Activated B cell treated with CpG ODN at 0.5 μM for 24 hours (primary cell): ENCODE results near the gene HRH2. TPM values are rescaled to one million over a fixed set of nuclear protein-coding genes. Genes with fewer than 3 reads are reported as not detected.

Source experiments
- ATAC-seq: fragments of 200-7000 bp; cut with Tn5 transposase; one replicate; pipeline ENCODE4 v1.10.0; 2021; ENCODE audit warnings: low read depth, mild to moderate bottlenecking, moderate library complexity
- CTCF ChIA-PET: fragments of 350-600 bp; sonication (Branson Sonifier 250); formaldehyde crosslinking; loops from one replicate; lab custom pipeline; 2021; ENCODE audit warnings: antibody characterized with exemption; lab: Charles Lee
- POLR2A ChIA-PET: fragments of 350-600 bp; sonication (Branson Sonifier 250); formaldehyde crosslinking; loops from one replicate; lab custom pipeline; 2021; ENCODE audit warnings: antibody characterized with exemption; lab: Charles Lee
- DNase-seq: peaks from one replicate; pipeline ENCODE4 v3.0.0; 2022
- H3K27ac Mint-ChIP-seq: one replicate; pipeline ENCODE4 v1.8.0; 2020; ENCODE audit warnings: mixed read lengths
- H3K27me3 Mint-ChIP-seq: one replicate; pipeline ENCODE4 v1.8.0; 2021; ENCODE audit warnings: mixed read lengths
- H3K36me3 Mint-ChIP-seq: one replicate; pipeline ENCODE4 v1.8.0; 2021; ENCODE audit warnings: low read depth, mixed read lengths
- H3K4me1 Mint-ChIP-seq: one replicate; pipeline ENCODE4 v1.8.0; 2021; ENCODE audit warnings: mixed read lengths
- H3K4me3 Mint-ChIP-seq: one replicate; pipeline ENCODE4 v1.8.0; 2020; ENCODE audit warnings: mild to moderate bottlenecking, mixed read lengths
- H3K9me3 Mint-ChIP-seq: one replicate; pipeline ENCODE4 v1.8.0; 2020; ENCODE audit warnings: mixed read lengths
- intact Hi-C: fragments of 100-400 bp; cut with micrococcal nuclease; formaldehyde crosslinking; loops from one replicate; pipeline ENCODE4 v1.15.1; 2024
- total RNA-seq: library from RNA; stranded (reverse); gene quantifications from 2 replicates; pipeline ENCODE4 v1.2.3, GENCODE V29; 2022
- TF ChIP-seq, protein P1 (sequence below): fragments of 200-600 bp; IDR thresholded peaks from one replicate; pipeline ENCODE4 v1.8.0; 2022; ENCODE audit warnings: antibody characterized with exemption, mild to moderate bottlenecking

Gene HRH2
- total RNA-seq, 1 donor from 2014 or later, result not detected

DNA sequence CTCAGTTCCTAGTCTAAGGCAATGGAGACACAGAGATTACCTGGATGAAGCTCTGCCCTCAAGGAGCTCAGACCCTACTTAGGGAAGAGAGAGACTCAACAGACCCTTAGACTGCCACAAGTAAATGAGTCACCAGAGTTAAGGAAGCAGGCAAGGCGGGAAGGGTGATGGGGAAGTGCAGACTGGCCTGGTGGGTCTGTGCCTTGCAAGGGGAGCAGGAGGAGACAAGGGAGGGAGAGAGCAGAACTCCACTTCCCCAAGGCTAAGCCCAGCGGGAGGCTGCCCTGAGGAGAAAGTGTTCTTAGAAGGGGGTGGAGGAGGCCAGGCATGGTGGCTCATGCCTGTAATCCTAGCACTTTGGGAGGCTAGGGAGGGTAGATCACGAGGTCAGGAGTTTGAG is 83.7 kb downstream of the HRH2 start:
- peaks cover 38% of the 10 kb centered on the region for H3K27me3 Mint-ChIP-seq
- ATAC-seq, result no peak
- H3K36me3 Mint-ChIP-seq, result no peaks in the 10 kb centered on the region
- ChIA-PET CTCF (interaction anchor here (0.7 kb wide), 1 partner anchor 11 kb away, joined by 3 read pairs; no protein-coding TSS in a partner anchor), POLR2A (no interaction called here)
- H3K4me1 Mint-ChIP-seq, result no peaks in the 10 kb centered on the region
- no peak for DNase-seq
- TF ChIP-seq, protein P1, sequence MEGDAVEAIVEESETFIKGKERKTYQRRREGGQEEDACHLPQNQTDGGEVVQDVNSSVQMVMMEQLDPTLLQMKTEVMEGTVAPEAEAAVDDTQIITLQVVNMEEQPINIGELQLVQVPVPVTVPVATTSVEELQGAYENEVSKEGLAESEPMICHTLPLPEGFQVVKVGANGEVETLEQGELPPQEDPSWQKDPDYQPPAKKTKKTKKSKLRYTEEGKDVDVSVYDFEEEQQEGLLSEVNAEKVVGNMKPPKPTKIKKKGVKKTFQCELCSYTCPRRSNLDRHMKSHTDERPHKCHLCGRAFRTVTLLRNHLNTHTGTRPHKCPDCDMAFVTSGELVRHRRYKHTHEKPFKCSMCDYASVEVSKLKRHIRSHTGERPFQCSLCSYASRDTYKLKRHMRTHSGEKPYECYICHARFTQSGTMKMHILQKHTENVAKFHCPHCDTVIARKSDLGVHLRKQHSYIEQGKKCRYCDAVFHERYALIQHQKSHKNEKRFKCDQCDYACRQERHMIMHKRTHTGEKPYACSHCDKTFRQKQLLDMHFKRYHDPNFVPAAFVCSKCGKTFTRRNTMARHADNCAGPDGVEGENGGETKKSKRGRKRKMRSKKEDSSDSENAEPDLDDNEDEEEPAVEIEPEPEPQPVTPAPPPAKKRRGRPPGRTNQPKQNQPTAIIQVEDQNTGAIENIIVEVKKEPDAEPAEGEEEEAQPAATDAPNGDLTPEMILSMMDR, result no peak
- intact Hi-C loops, result no loop called here
- H3K4me3 Mint-ChIP-seq, result no peak overlapping the region
- H3K27ac Mint-ChIP-seq, result no peak overlapping the region
- peaks cover 2% of the 10 kb centered on the region for H3K9me3 Mint-ChIP-seq

DNA sequence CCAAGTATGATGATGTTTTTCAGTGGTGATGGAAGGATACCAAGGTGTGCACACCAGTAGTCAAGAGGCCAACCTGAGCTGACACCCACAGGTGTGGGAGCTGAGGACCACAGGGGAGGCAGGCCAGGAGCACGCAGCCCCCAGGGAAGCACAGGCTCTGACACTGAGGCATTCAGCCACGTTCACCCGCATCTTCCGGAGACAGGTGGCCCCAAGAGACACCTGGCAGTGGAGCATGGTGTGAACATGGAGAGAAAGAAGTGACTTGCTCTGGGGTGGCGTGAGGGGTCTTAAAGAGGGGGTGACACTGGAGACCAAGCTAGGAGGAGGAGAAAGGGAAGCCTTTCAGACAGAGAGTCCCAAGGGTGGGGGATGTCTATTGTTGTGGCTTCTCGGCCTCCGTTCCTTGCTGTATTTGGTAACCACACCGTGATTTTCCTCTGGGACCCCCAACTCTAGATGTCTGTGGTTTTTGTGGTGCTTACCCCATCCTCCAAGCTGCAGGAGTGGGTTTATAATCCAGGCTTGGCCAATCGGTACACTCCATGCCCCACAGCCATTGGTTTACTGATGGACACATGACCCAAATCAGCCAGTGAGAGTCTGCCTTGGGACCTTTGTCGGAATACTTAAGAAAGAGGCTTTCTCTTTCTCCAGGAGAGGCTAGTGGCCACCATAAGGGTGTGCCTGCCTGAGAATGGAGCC is 84.6 kb downstream of the HRH2 start:
- peaks cover 38% of the 10 kb centered on the region for H3K27me3 Mint-ChIP-seq
- CTCF ChIA-PET, result no interaction called here
- H3K4me1 Mint-ChIP-seq, result no peaks in the 10 kb centered on the region
- H3K36me3 Mint-ChIP-seq, result no peaks in the 10 kb centered on the region
- intact Hi-C loops, result no loop called here
- H3K4me3 Mint-ChIP-seq, result no peak overlapping the region
- ATAC-seq, result no peak
- H3K27ac Mint-ChIP-seq, result no peak overlapping the region
- TF ChIP-seq, protein P1, result no peak
- POLR2A ChIA-PET, result interaction anchor here (0.6 kb wide), 1 partner anchor 1243 kb away, joined by 3 read pairs; no protein-coding TSS in a partner anchor
- DNase-seq, result no peak
- H3K9me3 Mint-ChIP-seq, result peaks cover 2% of the 10 kb centered on the region

DNA sequence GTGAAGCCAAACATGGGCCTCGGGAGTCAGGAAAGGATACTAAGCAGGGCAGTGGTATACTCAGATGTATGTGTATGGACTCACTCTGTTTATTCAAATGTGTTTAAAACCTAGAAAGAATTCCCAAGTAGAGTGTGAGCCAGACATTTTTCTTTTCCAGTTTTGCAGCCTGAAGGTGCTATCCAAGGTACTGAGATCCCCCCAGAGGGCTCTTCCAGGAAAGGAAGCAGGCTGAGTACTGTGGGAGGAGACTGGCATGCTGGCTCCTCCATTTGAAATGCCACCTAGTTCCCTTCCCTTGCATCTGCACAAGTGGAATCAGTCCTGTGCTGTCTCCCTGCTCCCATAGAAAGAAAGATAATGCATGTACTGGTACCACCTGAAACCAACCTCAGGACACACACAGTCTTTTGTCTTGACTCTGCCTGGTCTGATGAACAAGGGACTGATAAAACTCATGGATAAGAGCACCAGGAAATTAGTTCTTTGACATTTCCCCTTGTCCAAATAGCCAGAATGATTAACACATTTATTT is 85.9 kb downstream of the HRH2 start:
- no peak for ATAC-seq
- POLR2A ChIA-PET, result no interaction called here
- H3K36me3 Mint-ChIP-seq, result no peaks in the 10 kb centered on the region
- H3K4me1 Mint-ChIP-seq, result no peaks in the 10 kb centered on the region
- TF ChIP-seq, protein P1, result no peak
- peaks cover 40% of the 10 kb centered on the region for H3K27me3 Mint-ChIP-seq
- intact Hi-C loops, result no loop called here
- no peak for DNase-seq
- peaks cover 2% of the 10 kb centered on the region for H3K9me3 Mint-ChIP-seq
- H3K27ac Mint-ChIP-seq, result no peak overlapping the region
- H3K4me3 Mint-ChIP-seq, result no peak overlapping the region
- CTCF ChIA-PET, result no interaction called here

DNA sequence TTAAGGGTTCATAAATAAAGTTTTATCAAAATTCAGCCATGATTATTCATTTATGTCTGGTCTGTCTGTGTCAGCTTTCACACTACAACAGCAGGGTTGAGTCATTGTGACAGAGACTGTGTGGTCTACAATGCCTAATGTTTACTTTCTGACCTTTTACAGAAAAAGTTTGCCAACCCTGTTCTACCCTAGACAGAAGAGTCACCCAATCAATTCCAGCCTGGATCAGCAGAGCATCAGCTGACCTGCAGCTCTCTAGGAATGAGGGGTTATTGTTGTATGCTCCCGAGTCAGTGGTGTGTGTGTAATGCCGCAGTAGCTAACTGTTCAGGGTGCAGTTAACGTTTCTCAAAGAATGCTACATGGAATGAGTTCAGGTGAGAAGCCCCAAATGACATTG is 87.3 kb downstream of the HRH2 start:
- no peak for ATAC-seq
- ChIA-PET POLR2A (no interaction called here), CTCF (no interaction called here)
- Mint-ChIP-seq H3K4me1 (no peaks in the 10 kb centered on the region), H3K27ac (no peak overlapping the region), H3K27me3 (peaks cover 41% of the 10 kb centered on the region), H3K4me3 (no peak overlapping the region), H3K9me3 (peaks cover 2% of the 10 kb centered on the region), H3K36me3 (no peaks in the 10 kb centered on the region)
- DNase-seq, result no peak
- intact Hi-C loops, result no loop called here
- TF ChIP-seq, protein P1, result no peak

DNA sequence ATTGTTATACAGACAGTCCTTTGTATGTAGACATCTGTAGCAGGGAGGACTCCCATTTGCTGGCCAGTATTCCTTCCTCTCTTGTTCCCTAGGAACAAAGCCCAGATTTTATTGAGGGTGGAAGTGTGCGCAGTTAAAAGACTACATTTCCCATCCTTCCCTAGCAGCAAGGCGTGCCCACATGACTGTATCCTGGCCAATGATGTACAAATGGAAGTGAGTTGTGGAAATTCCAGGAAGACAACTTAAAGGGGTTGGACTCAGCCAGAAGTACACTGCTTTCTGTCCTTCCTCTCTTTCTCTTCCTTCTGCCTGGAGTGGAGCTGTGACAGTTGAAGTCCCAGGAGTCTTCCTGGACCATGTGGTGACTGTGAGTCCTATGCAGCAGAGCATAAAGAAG is 89.0 kb downstream of the HRH2 start:
- Mint-ChIP-seq H3K4me3 (no peak overlapping the region), H3K36me3 (no peaks in the 10 kb centered on the region), H3K9me3 (peaks cover 2% of the 10 kb centered on the region), H3K4me1 (no peaks in the 10 kb centered on the region), H3K27ac (no peak overlapping the region), H3K27me3 (peaks cover 35% of the 10 kb centered on the region)
- ChIA-PET CTCF (no interaction called here), POLR2A (no interaction called here)
- no peak for ATAC-seq
- TF ChIP-seq, protein P1, result no peak
- intact Hi-C loops, result no loop called here
- DNase-seq, result no peak
